AG08396 (cell line): ENCODE data around the gene GPR173.

Experiments
- DNase-seq: peaks from one replicate; pipeline ENCODE4 v3.0.0; 2012; ENCODE audit warnings: low spot score, mixed read lengths

The GPR173 gene

DNA sequence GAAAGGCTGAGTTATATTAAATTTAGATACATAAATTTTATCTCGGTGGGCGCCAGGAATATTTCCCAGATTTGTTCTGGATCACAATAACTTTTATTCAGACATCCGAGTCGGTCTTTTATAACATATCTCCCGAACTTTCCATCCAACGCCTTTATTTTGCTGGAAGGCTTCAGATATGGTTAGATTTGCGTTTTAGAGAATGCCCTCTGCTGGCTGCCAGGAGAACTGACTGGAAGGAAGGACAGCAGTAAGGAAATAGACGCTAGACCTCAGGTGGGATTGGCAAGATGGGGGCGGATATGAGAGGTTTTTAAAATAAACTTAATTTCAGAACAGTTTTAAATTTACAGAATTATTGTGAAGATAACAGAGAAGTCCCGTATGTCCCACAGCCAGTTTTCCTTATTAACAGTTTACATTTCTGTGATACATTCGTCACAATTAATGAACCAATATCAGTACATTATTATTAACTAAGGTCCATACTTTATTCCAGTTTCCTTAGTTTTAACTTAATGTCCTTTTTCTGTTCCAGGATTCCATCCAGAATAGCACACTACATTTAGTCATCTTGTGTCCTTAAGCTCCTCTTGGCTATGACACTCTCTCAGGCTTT, 40.7 kb downstream of the GPR173 start:
- DNase-seq = peak; percentile 63

DNA sequence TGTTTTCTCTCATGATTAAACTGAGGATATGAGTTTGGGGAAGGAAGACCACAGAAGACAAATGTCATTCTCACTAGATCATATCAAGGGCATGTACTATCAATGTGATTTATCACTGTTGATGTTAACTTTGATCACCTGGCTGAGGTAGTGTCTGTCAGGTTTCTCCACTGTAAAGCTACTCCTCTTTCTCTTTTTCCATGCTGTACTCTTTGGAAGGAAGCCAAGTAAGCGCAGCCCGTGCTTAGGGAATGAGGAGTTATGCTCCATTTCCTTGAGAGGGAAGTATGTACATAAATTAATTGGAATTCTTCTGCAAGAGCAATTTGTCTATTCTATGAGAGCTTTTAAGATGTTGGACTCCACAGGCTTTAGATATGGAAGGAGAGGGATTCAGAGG, 41.3 kb downstream of the GPR173 start:
- DNase-seq = no peak

DNA sequence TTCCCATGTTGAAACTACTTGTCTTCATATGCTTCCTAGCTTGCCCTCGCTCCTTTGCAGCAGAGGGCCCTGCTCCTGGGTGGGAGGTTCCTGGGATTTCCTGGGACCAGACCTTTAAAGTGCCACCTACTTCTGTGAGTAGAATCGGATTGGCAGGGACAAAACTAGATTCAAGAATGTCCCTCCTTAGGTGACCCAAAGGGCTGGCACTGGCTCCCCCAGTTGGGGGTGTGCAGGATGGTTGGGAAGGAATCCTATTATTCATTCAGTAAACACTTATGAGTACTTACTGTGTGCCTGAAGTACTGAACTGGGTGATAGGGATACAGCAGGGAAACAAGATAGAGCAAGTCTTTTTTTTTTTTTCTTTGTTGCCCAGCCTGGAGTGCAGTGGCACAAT, 42.8 kb downstream of the GPR173 start:
- DNase-seq = no peak

DNA sequence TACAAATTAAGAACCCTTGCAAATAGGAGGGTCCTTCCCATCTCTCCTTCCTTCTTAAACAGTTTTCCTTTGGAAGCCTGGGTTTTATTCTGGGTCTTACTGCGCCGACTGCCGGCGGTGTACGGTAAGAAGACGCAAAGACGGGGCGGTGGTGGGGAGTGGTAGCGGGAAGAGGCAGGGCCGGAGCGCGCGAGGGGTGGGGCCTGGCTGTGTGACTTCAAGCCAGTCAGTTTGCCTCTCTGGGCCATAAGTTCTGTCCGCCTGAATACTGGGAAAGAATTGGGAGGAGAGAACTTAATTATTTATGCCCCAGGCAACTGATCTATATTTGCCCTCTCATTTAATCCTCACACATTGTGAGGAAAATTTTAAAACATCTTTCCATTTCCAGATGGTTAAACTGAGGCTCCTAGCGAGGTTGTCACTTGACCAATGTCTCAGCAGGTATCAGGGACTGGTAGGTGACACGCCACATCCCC, 44.6 kb downstream of the GPR173 start:
- peak; percentile 69 for DNase-seq

DNA sequence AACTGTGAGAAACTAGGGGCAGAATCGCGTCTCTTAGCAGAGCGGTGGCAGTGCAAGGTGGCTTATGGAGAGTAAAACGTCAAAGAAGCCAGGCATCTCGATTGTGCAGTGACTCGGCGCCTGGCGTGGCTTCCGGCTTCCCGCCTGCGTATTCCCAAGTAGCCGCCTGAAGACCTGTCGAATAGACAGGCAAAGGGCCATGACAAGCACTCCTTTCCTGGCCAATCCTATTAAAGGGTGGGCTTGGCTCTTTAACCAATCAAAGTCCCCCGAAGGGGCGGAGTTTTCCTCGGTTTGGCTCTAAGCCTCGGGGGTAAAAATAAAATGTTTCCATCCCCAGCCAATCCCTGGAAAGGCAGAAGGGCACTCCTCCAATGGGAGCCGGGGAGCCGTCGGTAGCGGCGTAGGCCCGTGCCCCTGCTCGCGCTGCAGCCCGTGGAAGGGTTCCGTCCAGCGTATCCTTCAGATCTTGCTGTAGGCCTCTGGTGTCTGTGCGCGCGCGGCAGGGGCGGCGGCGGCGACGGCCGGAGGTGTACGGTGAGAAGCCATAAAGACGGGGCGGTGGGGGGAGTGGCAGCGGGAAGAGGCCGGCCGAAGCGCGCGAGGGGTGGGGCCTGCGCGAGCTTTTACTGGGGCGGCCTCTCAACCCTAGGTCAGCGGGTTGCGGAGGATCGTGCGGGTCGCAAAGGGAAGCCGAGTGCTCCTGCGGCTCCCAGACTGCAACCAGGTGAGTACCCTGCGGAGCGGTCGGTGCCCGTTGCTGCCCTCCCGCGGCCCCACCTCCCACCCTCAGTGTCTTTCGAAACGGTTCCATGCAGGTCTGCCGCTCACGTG, 45.4 kb downstream of the GPR173 start, which contains the start of gene KANTR:
Gene KANTR, plus strand, starts transcription at position 395 of the 834 bp plus-strand sequence. CDS start 30,131 bp downstream, outside the sequence.
- DNase-seq = peak; percentile 92

DNA sequence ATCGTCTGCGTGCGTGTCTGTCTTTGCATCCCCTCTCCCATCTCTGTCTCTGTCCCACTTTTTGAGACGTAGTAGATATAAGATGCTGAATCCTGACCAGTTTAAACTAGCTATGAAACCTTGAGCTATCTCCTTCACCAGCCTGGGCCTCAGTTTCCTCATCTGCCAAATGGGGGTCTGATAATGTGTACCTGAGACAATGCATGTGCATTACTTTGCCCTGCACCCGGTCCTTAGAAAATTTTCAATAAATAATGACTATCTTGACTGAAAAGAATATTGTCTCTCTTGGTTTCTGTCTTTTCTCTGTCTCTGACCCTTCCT, 46.0 kb downstream of the GPR173 start:
- no peak for DNase-seq

- DNase-seq = no peak
These were observed 47.2 kb downstream of the GPR173 start for GRCh38 chrX:53095796-53096195.

GRCh38 chrX:53114864-53115549, 66.4 kb downstream of the GPR173 start:
- DNase-seq = no peak

DNA sequence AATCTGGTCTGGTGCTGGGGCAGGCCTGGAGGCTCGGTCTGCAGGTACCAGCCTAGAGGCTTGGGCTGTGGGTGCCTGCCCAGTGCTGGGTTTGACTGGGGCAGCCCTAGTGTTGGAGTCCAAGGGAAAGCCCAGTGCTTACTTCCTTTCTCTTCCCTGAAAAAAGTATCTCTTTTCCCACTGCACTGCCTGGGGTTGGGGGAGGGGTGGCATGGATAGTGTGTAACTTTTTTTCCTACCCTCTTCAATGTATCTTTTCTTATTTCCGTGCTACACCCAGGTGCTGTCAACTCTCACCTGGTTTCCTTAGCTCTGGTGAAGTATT, 66.9 kb downstream of the GPR173 start:
- DNase-seq = no peak

GRCh38 chrX:53116101-53116500, 67.5 kb downstream of the GPR173 start:
- DNase-seq = peak; percentile 66

DNA sequence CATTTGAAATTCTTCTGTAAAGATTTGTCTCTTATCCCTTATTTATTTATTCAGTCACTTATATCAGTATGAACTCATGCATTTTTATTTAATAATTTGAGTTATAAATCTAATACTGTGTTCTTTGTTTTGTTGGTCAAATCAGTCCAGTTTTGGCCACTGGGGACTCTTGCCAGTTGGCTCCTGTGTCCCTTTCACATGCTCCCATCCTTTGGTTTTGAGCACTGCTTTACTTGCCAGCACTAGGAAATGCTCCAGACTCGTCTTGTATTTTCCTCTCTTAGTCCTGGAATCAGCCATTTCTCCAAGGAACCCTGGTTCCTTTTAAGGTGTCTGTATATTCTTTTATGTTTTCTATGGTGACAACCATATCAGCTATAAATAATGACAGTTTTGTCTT, 73.4 kb downstream of the GPR173 start:
- DNase-seq = no peak

DNA sequence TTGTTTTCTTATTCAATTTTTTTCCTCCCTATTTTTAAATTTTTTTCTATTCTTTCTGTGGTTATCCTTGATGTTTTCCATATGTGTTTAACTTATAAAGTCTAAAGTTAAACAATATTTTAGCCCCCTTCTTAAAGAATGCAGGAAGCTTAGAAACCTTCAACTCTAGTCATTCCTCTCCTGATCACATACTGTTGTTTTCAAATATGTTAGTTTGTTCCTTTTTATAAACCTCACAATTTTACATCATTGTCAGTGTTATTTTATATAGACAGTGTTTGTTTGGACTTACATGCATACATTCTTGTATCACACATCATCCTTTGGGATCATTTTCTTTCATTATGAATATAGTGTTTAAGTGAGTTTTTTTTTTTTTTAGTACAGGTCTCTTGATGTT, 76.9 kb downstream of the GPR173 start:
- DNase-seq = no peak

DNA sequence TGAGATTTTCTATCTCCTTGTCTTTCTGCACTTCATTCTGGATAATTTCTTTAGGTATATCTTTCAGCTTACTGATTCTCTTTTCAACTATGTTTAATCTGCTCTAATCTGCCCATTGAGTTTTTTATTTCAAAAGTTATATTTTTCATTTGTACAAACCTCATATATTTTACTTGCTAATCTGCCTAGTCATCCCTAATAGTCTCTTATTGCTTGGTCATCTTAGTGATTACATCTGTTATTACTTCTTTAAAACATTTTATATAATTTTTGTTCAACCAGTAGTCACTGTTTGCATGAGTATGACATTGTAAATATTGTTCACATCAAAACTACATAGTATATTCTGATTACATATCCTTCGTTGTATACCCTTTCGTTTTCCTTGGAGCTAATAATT, 77.8 kb downstream of the GPR173 start:
- no peak for DNase-seq

GRCh38 chrX:53128097-53128749, 79.6 kb downstream of the GPR173 start:
- peak; percentile 14 for DNase-seq
